SK-N-MC (cell line): ENCODE data around the gene NAT16.

Experiments
- EZH2 ChIP-seq: fragments of 200-600 bp; sonication (generic); IDR thresholded peaks from one replicate; pipeline ENCODE4 v1.6.1; 2017; ENCODE audit warnings: antibody characterized with exemption
- FOXP2 ChIP-seq: optimal IDR thresholded peaks from 2 replicates; pipeline ENCODE3; 2011; ENCODE audit warnings: mild to moderate bottlenecking, moderate library complexity; ENCODE audit not compliant: insufficient read depth; ENCODE audit errors: extremely low read length, control extremely low read depth
- POLR2AphosphoS5 ChIP-seq: IDR thresholded peaks from 2 replicates; pipeline ENCODE4 v1.6.1; 2012; ENCODE audit warnings: mild to moderate bottlenecking, low read depth, low read length, borderline replicate concordance

GRCh38 chr7:101200862-101201599 is 20.9 kb upstream of the NAT16 start, which contains the start of gene MOGAT3:
- no peak for TF ChIP-seq EZH2
- TF ChIP-seq POLR2AphosphoS5: no peak
- TF ChIP-seq FOXP2: no peak
